ENCODE measurements around the gene CST3. TPM values are rescaled to one million over a fixed set of nuclear protein-coding genes. Genes with fewer than 3 reads are reported as not detected.

Gene CST3
- total RNA-seq, 2 donors from 2014 or later, result 131 to 177 TPM

DNA sequence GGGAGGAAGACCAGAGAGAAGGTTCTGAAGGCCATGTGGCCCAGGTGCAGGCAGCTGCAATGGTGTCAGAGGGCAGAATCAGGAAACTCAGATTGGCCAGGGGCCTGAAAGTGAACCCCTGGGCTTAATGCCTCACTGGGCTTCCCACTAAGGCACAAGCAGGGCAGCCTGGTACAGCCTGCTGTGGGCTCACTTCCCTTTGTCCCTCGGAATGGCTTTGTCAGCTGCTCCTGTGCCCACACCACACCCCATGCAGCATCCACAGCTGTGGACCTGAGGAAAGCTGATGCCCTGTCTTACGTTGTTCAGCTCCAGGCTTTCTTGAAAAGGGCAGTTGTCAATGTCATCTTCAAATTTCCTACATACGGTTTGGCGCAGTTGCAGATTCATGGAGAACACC is 34.4 kb downstream of the CST3 start:
- H3K4me3 Mint-ChIP-seq, result no peak overlapping the region
- Histone ChIP-seq H3K9me3 (ENCODE audit: control insufficient read depth, low read length) (no peaks in the 10 kb centered on the region), H3K4me3 (ENCODE audit: low read length) (no peak overlapping the region), H3K36me3 (ENCODE audit: control insufficient read depth, insufficient read depth, low read length) (no peaks in the 10 kb centered on the region), H3K4me1 (ENCODE audit: control insufficient read depth, insufficient read depth, low read length) (no peaks in the 10 kb centered on the region), H3K27ac (ENCODE audit: low read depth, low read length) (no peak overlapping the region), H3K9ac (ENCODE audit: extremely low read depth, low read length, poor library complexity, severe bottlenecking) (no peak overlapping the region), H3K27me3 (ENCODE audit: control insufficient read depth, insufficient read depth, low read length, poor library complexity, severe bottlenecking) (no peaks in the 10 kb centered on the region)
- no peak overlapping the region for H3K27ac Mint-ChIP-seq
- TF ChIP-seq CTCF (conservative IDR thresholded peaks at IDR 0.05), result no peak
- peaks cover 3% of the 10 kb centered on the region for H3K27me3 Mint-ChIP-seq (ENCODE audit: insufficient read depth)
- no peak for DNase-seq
- WGBS, 2 experiments (ENCODE audit: insufficient coverage in 1 of 2, insufficient read length in 1 of 2), result 94 to 97% methylated on average over 3 to 4 of the region's 4 CpGs
- H3K4me1 Mint-ChIP-seq, result no peaks in the 10 kb centered on the region
- no peaks in the 10 kb centered on the region for H3K9me3 Mint-ChIP-seq
- H3K36me3 Mint-ChIP-seq (ENCODE audit: low read depth), result no peaks in the 10 kb centered on the region

- no peaks in the 10 kb centered on the region for H3K4me1 ChIP-seq (ENCODE audit: control insufficient read depth, insufficient read depth, low read length)
- no peaks in the 10 kb centered on the region for H3K36me3 Mint-ChIP-seq (ENCODE audit: low read depth)
- no peaks in the 10 kb centered on the region for H3K9me3 Mint-ChIP-seq
- 92 to 97% methylated on average over 4 to 6 of the region's 6 CpGs for whole genome bisulfite sequencing, 2 experiments (ENCODE audit: insufficient coverage in 1 of 2, insufficient read length in 1 of 2)
- H3K27me3 ChIP-seq (ENCODE audit: control insufficient read depth, insufficient read depth, low read length, poor library complexity, severe bottlenecking), result no peaks in the 10 kb centered on the region
- no peak for DNase-seq
- no peak overlapping the region for H3K4me3 Mint-ChIP-seq
- no peak for TF ChIP-seq CTCF (conservative IDR thresholded peaks at IDR 0.05)
- no peaks in the 10 kb centered on the region for H3K9me3 ChIP-seq (ENCODE audit: control insufficient read depth, low read length)
- H3K9ac ChIP-seq (ENCODE audit: extremely low read depth, low read length, poor library complexity, severe bottlenecking), result no peak overlapping the region
- no peak overlapping the region for H3K4me3 ChIP-seq (ENCODE audit: low read length)
- no peaks in the 10 kb centered on the region for H3K4me1 Mint-ChIP-seq
- no peak overlapping the region for H3K27ac ChIP-seq (ENCODE audit: low read depth, low read length)
- no peak overlapping the region for H3K27ac Mint-ChIP-seq
- H3K27me3 Mint-ChIP-seq (ENCODE audit: insufficient read depth), result peaks cover 3% of the 10 kb centered on the region
- no peaks in the 10 kb centered on the region for H3K36me3 ChIP-seq (ENCODE audit: control insufficient read depth, insufficient read depth, low read length)
Measured at GRCh38 chr20:23602699-23603098, 35.1 kb downstream of the CST3 start.

DNA sequence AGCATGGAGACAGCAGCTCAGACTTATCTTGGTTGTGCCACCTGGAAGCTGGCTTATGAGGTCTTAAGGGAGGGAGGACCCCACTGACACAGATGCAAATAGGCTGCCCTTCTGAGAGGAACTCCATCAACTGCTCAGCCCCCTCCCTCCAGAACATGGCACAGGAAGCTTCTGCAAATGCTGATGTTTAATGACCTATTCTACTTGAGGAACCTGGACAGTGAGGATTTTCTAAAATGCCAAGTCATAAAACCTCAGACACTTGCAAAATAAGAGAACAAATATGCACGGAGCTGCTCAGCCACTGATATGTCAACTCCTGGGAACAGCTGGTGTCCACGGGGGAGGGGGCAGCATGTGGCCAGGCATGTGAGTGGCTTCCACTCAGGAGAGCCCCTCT is 35.5 kb downstream of the CST3 start:
- WGBS, 2 experiments (ENCODE audit: insufficient coverage in 1 of 2, insufficient read length in 1 of 2), result 91% methylated on average over 2 of the region's 2 CpGs; no CpG with 5 or more reads in 1 of the 2 experiments
- Mint-ChIP-seq H3K4me3 (no peak overlapping the region), H3K27me3 (ENCODE audit: insufficient read depth) (peaks cover 3% of the 10 kb centered on the region), H3K9me3 (no peaks in the 10 kb centered on the region), H3K36me3 (ENCODE audit: low read depth) (no peaks in the 10 kb centered on the region), H3K27ac (no peak overlapping the region), H3K4me1 (no peaks in the 10 kb centered on the region)
- H3K9me3 ChIP-seq (ENCODE audit: control insufficient read depth, low read length), result no peaks in the 10 kb centered on the region
- H3K9ac ChIP-seq (ENCODE audit: extremely low read depth, low read length, poor library complexity, severe bottlenecking), result no peak overlapping the region
- H3K27me3 ChIP-seq (ENCODE audit: control insufficient read depth, insufficient read depth, low read length, poor library complexity, severe bottlenecking), result no peaks in the 10 kb centered on the region
- H3K27ac ChIP-seq (ENCODE audit: low read depth, low read length), result no peak overlapping the region
- H3K36me3 ChIP-seq (ENCODE audit: control insufficient read depth, insufficient read depth, low read length), result no peaks in the 10 kb centered on the region
- H3K4me3 ChIP-seq (ENCODE audit: low read length), result no peak overlapping the region
- H3K4me1 ChIP-seq (ENCODE audit: control insufficient read depth, insufficient read depth, low read length), result no peaks in the 10 kb centered on the region
- no peak for TF ChIP-seq CTCF (conservative IDR thresholded peaks at IDR 0.05)
- DNase-seq, result no peak
